ENCODE results near the gene ESYT3. TPM values are rescaled to one million over a fixed set of nuclear protein-coding genes. Genes with fewer than 3 reads are reported as not detected.
"Not testable (repeated sequence)": the region's sequence is repeated elsewhere in the genome, so short reads cannot be mapped to it uniquely, and the experiment has no call there.

The ESYT3 gene
- total RNA-seq, 2 donors from 2014 or later = 1.1 to 3.2 TPM

GRCh38 chr3:138491971-138492370 lies 57.6 kb downstream of the ESYT3 start:
- no peaks in the 10 kb centered on the region for H3K9me3 ChIP-seq
- intact Hi-C loops (cut with DNase I) = no loop called here
- H3K36me3 ChIP-seq = no peaks in the 10 kb centered on the region
- no peak overlapping the region for H3K27ac ChIP-seq
- no peaks in the 10 kb centered on the region for H3K27me3 ChIP-seq (replicated peaks; ENCODE audit: insufficient read depth)
- DNase-seq (ENCODE audit: low spot score) = no peak
- WGBS = 94% methylated on average over 1 of the region's 1 CpG
- no peak for TF ChIP-seq POLR2AphosphoS5 (IDR thresholded peaks at IDR 0.05)
- TF ChIP-seq, protein P1, sequence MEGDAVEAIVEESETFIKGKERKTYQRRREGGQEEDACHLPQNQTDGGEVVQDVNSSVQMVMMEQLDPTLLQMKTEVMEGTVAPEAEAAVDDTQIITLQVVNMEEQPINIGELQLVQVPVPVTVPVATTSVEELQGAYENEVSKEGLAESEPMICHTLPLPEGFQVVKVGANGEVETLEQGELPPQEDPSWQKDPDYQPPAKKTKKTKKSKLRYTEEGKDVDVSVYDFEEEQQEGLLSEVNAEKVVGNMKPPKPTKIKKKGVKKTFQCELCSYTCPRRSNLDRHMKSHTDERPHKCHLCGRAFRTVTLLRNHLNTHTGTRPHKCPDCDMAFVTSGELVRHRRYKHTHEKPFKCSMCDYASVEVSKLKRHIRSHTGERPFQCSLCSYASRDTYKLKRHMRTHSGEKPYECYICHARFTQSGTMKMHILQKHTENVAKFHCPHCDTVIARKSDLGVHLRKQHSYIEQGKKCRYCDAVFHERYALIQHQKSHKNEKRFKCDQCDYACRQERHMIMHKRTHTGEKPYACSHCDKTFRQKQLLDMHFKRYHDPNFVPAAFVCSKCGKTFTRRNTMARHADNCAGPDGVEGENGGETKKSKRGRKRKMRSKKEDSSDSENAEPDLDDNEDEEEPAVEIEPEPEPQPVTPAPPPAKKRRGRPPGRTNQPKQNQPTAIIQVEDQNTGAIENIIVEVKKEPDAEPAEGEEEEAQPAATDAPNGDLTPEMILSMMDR (IDR thresholded peaks at IDR 0.05) = no peak
- no peak for TF ChIP-seq POLR2A (IDR thresholded peaks at IDR 0.05)
- no peak overlapping the region for H3K4me3 ChIP-seq
- H3K4me1 ChIP-seq (replicated peaks) = no peaks in the 10 kb centered on the region

GRCh38 chr3:138492980-138493675 lies 58.7 kb downstream of the ESYT3 start:
- TF ChIP-seq POLR2A (IDR thresholded peaks at IDR 0.05) = no peak
- Histone ChIP-seq H3K4me1 (replicated peaks) (no peaks in the 10 kb centered on the region), H3K27me3 (replicated peaks; ENCODE audit: insufficient read depth) (no peaks in the 10 kb centered on the region), H3K27ac (no peak overlapping the region), H3K36me3 (no peaks in the 10 kb centered on the region), H3K4me3 (no peak overlapping the region), H3K9me3 (no peaks in the 10 kb centered on the region)
- 95% methylated on average over 4 of the region's 4 CpGs for WGBS
- intact Hi-C loops (cut with DNase I) = no loop called here
- no peak for DNase-seq (ENCODE audit: low spot score)

DNA sequence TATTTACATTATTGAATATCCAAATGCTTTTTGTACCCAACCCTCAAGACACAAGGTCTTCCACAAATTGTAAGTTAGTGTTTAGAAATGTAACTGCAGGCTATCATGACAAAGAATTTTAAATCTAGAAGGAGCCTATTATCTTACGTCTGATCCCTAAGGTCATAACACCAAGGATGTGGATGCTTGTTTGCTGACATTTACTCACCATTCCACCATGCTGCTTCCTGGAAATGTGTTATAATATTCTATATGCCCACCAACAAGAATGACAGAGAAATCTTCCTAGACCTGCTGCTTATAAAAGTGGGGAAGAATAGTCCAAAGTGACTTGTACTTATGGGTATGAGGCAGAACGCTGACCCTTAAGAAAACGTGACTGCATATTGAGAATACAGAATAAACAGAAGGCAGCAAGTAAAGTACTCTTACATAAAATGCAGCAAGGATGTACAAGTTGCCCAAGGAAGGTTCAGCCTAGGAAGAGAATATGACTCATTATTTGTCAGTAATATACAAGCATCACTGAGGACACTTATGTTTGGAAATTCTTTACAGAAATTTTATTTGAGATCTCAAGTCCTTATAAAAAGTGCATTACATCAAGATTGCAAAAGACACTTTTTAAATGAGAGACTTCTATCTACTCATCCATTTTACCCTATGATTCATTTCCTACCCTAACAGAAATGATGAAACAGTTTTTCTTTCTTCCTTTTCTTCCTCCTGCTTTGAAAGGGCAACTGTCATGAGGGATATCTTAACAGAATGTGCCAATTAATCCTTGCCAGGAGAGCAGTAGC lies 59.6 kb downstream of the ESYT3 start:
- TF ChIP-seq, protein P1 (IDR thresholded peaks at IDR 0.05) = no peak
- TF ChIP-seq POLR2AphosphoS5 (IDR thresholded peaks at IDR 0.05) (no peak), POLR2A (IDR thresholded peaks at IDR 0.05) (no peak)
- Histone ChIP-seq H3K27ac (no peak overlapping the region), H3K4me3 (no peak overlapping the region), H3K9me3 (no peaks in the 10 kb centered on the region), H3K27me3 (replicated peaks; ENCODE audit: insufficient read depth) (no peaks in the 10 kb centered on the region), H3K36me3 (no peaks in the 10 kb centered on the region), H3K4me1 (replicated peaks) (no peaks in the 10 kb centered on the region)
- intact Hi-C loops (cut with DNase I) = no loop called here
- WGBS = 84% methylated on average over 3 of the region's 3 CpGs
- DNase-seq (ENCODE audit: low spot score) = no peak

DNA sequence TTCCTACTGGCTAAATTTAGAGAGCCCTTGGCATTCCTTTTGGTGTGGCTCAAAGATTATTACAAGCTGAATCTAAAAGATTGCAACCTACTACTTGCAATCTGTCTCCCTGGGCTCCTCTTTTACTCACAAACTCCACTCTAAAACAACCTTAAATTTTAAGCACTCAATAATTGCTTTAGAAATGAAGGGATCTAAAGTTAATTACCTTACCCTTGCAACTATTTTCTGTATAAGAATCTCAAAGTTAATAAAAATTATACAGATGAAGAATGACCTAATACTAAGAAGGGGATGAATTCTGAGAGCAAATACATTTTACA lies 60.2 kb downstream of the ESYT3 start:
- no peaks in the 10 kb centered on the region for H3K36me3 ChIP-seq
- H3K27me3 ChIP-seq (replicated peaks; ENCODE audit: insufficient read depth) = no peaks in the 10 kb centered on the region
- H3K4me3 ChIP-seq = no peak overlapping the region
- H3K9me3 ChIP-seq = no peaks in the 10 kb centered on the region
- TF ChIP-seq POLR2A (IDR thresholded peaks at IDR 0.05) = no peak
- TF ChIP-seq, protein P1 (IDR thresholded peaks at IDR 0.05) = no peak
- TF ChIP-seq POLR2AphosphoS5 (IDR thresholded peaks at IDR 0.05) = no peak
- H3K27ac ChIP-seq = no peak overlapping the region
- DNase-seq (ENCODE audit: low spot score) = no peak
- no peaks in the 10 kb centered on the region for H3K4me1 ChIP-seq (replicated peaks)
- intact Hi-C loops (cut with DNase I) = no loop called here

DNA sequence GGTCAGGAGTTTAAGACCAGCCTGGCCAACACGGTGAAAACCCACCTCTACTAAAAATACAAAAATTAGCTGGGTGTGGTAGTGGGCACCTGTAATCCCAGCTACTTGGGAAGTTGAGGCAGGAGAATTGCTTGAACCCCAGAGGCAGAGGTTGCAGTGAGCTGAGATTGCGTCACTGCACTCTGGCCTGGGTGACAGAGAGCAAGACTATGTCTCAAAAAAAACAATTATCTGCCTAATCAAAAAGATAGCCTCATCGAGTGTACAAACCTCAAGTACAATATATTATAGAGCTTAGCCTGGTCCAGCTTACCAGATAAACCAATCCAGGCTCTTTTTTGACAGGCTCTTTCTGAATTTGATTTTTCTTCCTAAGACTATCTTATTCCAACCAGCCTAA lies 61.2 kb downstream of the ESYT3 start:
- DNase-seq (ENCODE audit: low spot score); H3K36me3 ChIP-seq; H3K9me3 ChIP-seq; intact Hi-C loops (cut with DNase I); H3K27me3 ChIP-seq (replicated peaks; ENCODE audit: insufficient read depth); H3K4me1 ChIP-seq (replicated peaks); H3K27ac ChIP-seq; H3K4me3 ChIP-seq: not testable (repeated sequence)
- WGBS = 92% methylated on average over 3 of the region's 3 CpGs

DNA sequence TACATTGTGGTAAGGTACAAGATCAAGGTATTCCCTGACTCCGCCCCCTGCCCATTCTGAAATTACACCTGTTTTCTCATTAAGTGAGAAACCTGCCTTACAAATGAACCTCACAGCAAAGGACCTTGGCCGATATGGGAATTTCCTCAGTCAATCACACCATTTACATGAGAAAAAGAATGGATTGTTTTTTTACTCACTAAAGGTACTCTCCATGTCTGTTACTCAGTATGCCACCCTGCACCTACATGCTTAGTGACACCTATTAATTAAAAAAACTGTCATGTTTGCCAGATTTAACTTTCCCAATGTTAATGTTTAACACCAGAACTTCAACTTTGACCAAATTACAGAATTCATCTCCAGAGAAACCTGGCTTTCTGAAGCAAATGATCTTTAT lies 62.0 kb downstream of the ESYT3 start:
- WGBS = 85% methylated on average over 2 of the region's 2 CpGs

More for the DNA sequence above, 62.0 kb downstream of the ESYT3 start:
- no peaks in the 10 kb centered on the region for H3K27me3 ChIP-seq (replicated peaks; ENCODE audit: insufficient read depth)
- H3K27ac ChIP-seq = no peak overlapping the region
- intact Hi-C loops (cut with DNase I) = no loop called here
- no peaks in the 10 kb centered on the region for H3K36me3 ChIP-seq
- DNase-seq (ENCODE audit: low spot score) = no peak
- no peaks in the 10 kb centered on the region for H3K4me1 ChIP-seq (replicated peaks)
- H3K4me3 ChIP-seq = no peak overlapping the region
- H3K9me3 ChIP-seq = no peaks in the 10 kb centered on the region
- TF ChIP-seq, protein P1 (IDR thresholded peaks at IDR 0.05) = no peak
- TF ChIP-seq POLR2AphosphoS5 (IDR thresholded peaks at IDR 0.05) = no peak
- no peak for TF ChIP-seq POLR2A (IDR thresholded peaks at IDR 0.05)
